Ishikawa (cell line): Measurements from ENCODE around the gene ETV6.

Source experiments
- CEBPB ChIP-seq: IDR thresholded peaks from 2 replicates; pipeline ENCODE4 v1.6.1; 2012
- CREB1 ChIP-seq: IDR thresholded peaks from 2 replicates; pipeline ENCODE4 v1.6.1; 2012; ENCODE audit warnings: low read depth
- EGR1 ChIP-seq: IDR thresholded peaks from 2 replicates; pipeline ENCODE4 v1.6.1; 2012
- EP300 ChIP-seq: IDR thresholded peaks from 2 replicates; pipeline ENCODE4 v1.6.1; 2012; ENCODE audit warnings: borderline replicate concordance
- FOXM1 ChIP-seq: IDR thresholded peaks from 2 replicates; pipeline ENCODE4 v1.6.1; 2012; ENCODE audit warnings: low read depth, borderline replicate concordance
- NFIC ChIP-seq: IDR thresholded peaks from 2 replicates; pipeline ENCODE4 v1.6.1; 2012
- RAD21 ChIP-seq: IDR thresholded peaks from 2 replicates; pipeline ENCODE4 v1.6.1; 2012; ENCODE audit warnings: low read depth
- REST ChIP-seq: IDR thresholded peaks from 2 replicates; pipeline ENCODE4 v1.6.1; 2012; ENCODE audit warnings: low read depth, mild to moderate bottlenecking
- TAF1 ChIP-seq: IDR thresholded peaks from 2 replicates; pipeline ENCODE4 v1.6.1; 2012; ENCODE audit warnings: low read depth, mild to moderate bottlenecking
- TCF12 ChIP-seq: IDR thresholded peaks from 2 replicates; pipeline ENCODE4 v1.6.1; 2012; ENCODE audit warnings: low read depth
- TEAD4 ChIP-seq: IDR thresholded peaks from 2 replicates; pipeline ENCODE4 v1.6.1; 2012
- YY1 ChIP-seq: IDR thresholded peaks from 2 replicates; pipeline ENCODE4 v1.6.1; 2012; ENCODE audit warnings: low read depth
- ZBTB7A ChIP-seq: IDR thresholded peaks from 2 replicates; pipeline ENCODE4 v1.6.1; 2012; ENCODE audit warnings: low read depth
- TF ChIP-seq, protein P1 (sequence below): IDR thresholded peaks from 2 replicates; pipeline ENCODE4 v1.6.1; 2012
- TF ChIP-seq, protein P2 (sequence below): IDR thresholded peaks from 2 replicates; pipeline ENCODE4 v1.6.1; 2012

The ETV6 gene

GRCh38 chr12:11645391-11645790, 4.1 kb upstream of the ETV6 start:
- TF ChIP-seq, protein P1, sequence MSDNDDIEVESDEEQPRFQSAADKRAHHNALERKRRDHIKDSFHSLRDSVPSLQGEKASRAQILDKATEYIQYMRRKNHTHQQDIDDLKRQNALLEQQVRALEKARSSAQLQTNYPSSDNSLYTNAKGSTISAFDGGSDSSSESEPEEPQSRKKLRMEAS: no peak
- TF ChIP-seq, protein P2, sequence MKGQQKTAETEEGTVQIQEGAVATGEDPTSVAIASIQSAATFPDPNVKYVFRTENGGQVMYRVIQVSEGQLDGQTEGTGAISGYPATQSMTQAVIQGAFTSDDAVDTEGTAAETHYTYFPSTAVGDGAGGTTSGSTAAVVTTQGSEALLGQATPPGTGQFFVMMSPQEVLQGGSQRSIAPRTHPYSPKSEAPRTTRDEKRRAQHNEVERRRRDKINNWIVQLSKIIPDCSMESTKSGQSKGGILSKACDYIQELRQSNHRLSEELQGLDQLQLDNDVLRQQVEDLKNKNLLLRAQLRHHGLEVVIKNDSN: no peak
- TF ChIP-seq TEAD4 (no peak), TAF1 (no peak), FOXM1 (no peak), NFIC (no peak), ZBTB7A (no peak), RAD21 (no peak), YY1 (no peak), REST (no peak), TCF12 (no peak), EGR1 (no peak), CEBPB (no peak), EP300 (no peak), CREB1 (no peak)

DNA sequence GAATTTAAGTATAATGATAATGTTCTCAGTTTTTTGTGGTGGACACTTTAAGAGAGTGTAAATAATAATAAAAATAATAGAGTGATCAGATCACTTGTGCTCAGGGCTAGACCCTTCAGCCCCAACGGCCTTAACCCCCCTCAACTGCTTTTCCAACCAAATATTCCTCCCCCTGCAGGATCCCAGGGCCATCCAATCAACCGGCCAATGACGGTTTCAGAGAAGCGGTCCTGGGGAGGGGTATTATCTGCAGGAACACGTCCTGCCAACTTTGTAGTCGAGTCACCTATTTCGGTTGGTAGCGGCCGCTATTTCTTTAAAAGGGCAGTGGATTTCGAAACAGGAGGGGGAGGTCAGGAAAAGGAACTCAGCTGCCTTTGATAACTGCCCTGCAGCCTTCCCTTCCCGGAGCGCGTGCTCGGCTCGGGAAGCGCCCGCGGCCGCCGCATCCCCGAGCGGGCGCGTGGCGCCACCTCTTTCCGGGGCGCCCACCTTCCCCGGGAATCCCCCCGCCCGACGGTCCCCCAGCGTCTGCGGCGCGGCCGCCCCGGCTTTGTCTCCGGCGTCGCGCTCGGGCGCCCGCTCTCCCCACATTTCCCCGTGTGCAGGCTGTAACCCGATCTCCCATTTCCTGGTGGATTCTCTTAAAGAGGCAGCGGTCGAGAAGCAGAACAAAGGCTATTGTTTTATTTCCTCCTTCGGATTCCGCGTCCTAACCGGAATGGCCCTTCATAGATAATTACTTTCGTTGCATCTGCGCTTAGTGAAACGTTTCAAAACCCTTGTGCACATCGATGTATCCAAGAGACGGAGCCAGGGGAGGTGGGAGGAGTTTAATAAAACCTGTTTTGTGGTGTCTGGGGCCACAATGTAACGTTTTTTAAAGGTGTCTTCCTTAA, 711 bp upstream of the ETV6 start:
- TF ChIP-seq ZBTB7A: peak; percentile 83
- no peak for TF ChIP-seq RAD21
- no peak for TF ChIP-seq EGR1
- no peak for TF ChIP-seq NFIC
- TF ChIP-seq TAF1: peak; percentile 43
- TF ChIP-seq CEBPB: peak; percentile 98
- TF ChIP-seq TCF12: peak; percentile 77; the same call in 1 of the 2 replicates
- TF ChIP-seq YY1: peak; percentile 55; the same call in 1 of the 2 replicates
- TF ChIP-seq, protein P1: peak; percentile 94
- peak; percentile 53; the same call in 1 of the 2 replicates for TF ChIP-seq TEAD4

DNA sequence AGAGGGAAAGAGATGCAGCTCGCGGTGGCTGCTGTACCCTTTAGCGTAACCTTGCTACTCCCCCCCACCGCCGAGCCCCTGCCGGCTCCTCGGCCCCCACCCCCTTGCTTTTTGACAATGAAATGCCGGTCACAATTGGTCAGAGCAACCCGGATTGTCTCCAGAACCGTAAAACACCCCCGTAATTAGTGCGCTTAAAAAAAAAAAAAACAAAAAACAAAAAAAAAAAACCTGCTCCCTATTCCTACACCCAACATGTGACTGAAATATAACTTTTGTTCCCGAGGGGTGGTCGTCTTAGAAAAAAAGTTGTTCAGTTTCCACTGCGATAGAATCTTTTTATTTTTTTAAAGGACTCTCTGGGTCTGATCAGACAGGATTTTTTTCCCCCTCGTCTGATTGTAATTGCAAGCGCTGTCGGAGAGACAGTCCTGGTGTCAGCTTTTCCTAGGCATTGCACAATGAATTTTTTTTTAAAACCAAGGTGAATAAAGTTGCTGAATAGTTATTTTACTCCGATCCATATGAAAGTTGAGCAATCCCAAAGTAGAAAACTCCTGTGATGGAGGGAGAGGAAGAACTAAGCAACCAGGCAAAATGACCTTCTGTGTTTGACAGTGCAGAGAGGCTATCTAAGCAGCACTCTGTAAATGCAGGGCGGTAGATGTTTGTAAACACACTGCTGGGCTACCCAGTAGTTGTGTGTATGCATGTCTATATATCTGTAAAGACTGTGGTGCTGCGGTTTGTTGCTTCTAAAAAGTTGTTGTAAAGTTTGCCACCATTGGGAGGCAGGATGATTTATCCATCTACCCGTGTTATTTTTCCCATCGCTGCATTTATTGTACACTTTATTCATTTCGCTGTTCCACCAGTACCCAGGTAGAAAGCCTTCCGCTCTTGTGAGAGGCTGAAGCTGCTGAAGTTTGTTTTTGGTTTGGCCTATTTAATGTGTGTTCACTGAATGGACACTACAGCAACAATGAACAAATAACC, 1.1 kb downstream of the ETV6 start:
- no peak for TF ChIP-seq EP300
- TF ChIP-seq CEBPB: peak; percentile 71

- TF ChIP-seq, protein P2: no peak
- TF ChIP-seq, protein P1: no peak
- TF ChIP-seq CREB1: no peak
- TF ChIP-seq TAF1: no peak
- TF ChIP-seq CEBPB: no peak
- no peak for TF ChIP-seq ZBTB7A
- no peak for TF ChIP-seq NFIC
- TF ChIP-seq EGR1: no peak
Measured at GRCh38 chr12:11651381-11651780, 1.9 kb downstream of the ETV6 start.

DNA sequence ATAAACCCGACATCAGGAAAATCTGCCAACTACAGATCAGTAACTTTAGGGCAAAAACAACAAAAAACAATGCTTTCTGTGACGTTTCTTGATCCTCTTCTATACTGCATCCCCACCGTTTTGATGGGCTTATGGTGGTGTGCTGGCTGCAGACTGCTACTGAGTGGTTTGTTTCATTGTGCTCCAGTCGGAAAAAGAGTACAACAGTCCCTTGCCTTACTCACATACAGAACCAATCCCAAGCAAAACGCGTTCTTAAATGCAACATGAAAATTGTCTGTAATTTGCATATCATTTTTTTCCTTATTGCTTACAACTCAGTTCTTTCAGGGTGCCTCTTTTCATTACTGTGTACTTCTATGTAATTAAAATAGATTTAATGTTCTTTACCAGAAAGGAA, 2.3 kb downstream of the ETV6 start:
- TF ChIP-seq TAF1 (no peak), TCF12 (no peak), YY1 (no peak), NFIC (no peak), TEAD4 (no peak), ZBTB7A (no peak), EP300 (no peak), FOXM1 (no peak), CEBPB (no peak), CREB1 (no peak), EGR1 (no peak), RAD21 (no peak), REST (no peak)
- TF ChIP-seq, protein P1: no peak
- TF ChIP-seq, protein P2: no peak
